HCT116 (cell line): Measurements from ENCODE around the gene ZEB1.

ENCODE experiments used
- EZH2 ChIP-seq: fragments of 200-600 bp; sonication (generic); IDR thresholded peaks from 2 replicates; pipeline ENCODE4 v1.6.1; 2017; ENCODE audit warnings: antibody characterized with exemption, mixed run types
- EZH2phosphoT487 ChIP-seq: fragments of 200-600 bp; IDR thresholded peaks from 2 replicates; pipeline ENCODE4 v1.6.1; 2018; ENCODE audit warnings: antibody characterized with exemption, borderline replicate concordance
- POLR2A ChIP-seq: IDR thresholded peaks from 2 replicates; pipeline ENCODE4 v1.7.0; 2011; ENCODE audit warnings: borderline replicate concordance; ENCODE audit not compliant: insufficient read depth, insufficient read length; ENCODE audit errors: extremely low read depth
- TF ChIP-seq, protein P1 (sequence below), 3 experiments: fragments of 200-600 bp in 1 of 3; sonication (generic) in 1 of 3; IDR thresholded peaks in 2 of 3; conservative IDR thresholded peaks in 1 of 3; 2 replicates each; pipeline ENCODE4 v1.5.1; 2012 to 2017; ENCODE audit warnings: low read depth in 2 of 3, low read length in 2 of 3, antibody characterized with exemption in 1 of 3, borderline replicate concordance in 1 of 3, control low read depth in 1 of 3, mild to moderate bottlenecking in 1 of 3, mixed read lengths in 1 of 3, mixed run types in 1 of 3, moderate library complexity in 1 of 3; ENCODE audit not compliant: insufficient read depth in 1 of 3
- TF ChIP-seq, protein P2 (sequence below): IDR thresholded peaks from 2 replicates; pipeline ENCODE4 v1.6.1; 2011; ENCODE audit warnings: mild to moderate bottlenecking, low read length, moderate library complexity; ENCODE audit not compliant: insufficient replicate concordance; ENCODE audit errors: extremely low read depth

DNA sequence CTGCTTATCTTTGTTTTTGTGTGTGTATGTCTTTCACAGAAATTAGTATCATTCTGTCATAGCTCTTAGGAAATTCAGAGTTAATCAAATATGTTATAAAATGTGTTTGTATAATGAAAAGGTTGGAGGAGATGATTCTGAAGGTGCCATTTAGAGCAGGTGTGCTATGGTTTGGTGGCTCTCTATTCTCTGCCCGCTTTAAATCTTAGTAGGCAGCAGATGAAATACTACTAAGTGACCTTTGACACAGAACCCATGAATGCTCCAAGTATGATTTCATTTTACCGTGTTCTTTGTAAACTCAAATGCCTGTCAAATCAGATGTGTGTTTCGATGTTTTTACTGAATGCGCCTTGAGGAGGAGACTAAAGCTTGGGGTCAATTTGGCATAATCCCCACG is 24.5 kb downstream of the ZEB1 start:
- TF ChIP-seq, protein P1, sequence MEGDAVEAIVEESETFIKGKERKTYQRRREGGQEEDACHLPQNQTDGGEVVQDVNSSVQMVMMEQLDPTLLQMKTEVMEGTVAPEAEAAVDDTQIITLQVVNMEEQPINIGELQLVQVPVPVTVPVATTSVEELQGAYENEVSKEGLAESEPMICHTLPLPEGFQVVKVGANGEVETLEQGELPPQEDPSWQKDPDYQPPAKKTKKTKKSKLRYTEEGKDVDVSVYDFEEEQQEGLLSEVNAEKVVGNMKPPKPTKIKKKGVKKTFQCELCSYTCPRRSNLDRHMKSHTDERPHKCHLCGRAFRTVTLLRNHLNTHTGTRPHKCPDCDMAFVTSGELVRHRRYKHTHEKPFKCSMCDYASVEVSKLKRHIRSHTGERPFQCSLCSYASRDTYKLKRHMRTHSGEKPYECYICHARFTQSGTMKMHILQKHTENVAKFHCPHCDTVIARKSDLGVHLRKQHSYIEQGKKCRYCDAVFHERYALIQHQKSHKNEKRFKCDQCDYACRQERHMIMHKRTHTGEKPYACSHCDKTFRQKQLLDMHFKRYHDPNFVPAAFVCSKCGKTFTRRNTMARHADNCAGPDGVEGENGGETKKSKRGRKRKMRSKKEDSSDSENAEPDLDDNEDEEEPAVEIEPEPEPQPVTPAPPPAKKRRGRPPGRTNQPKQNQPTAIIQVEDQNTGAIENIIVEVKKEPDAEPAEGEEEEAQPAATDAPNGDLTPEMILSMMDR (IDR thresholded peaks at IDR 0.05 in 2 of 3, conservative IDR thresholded peaks at IDR 0.05 in 1 of 3; ENCODE audit: borderline replicate concordance in 1 of 3, insufficient read depth in 1 of 3, low read depth in 2 of 3, low read length in 2 of 3): no peak
- TF ChIP-seq, protein P2, sequence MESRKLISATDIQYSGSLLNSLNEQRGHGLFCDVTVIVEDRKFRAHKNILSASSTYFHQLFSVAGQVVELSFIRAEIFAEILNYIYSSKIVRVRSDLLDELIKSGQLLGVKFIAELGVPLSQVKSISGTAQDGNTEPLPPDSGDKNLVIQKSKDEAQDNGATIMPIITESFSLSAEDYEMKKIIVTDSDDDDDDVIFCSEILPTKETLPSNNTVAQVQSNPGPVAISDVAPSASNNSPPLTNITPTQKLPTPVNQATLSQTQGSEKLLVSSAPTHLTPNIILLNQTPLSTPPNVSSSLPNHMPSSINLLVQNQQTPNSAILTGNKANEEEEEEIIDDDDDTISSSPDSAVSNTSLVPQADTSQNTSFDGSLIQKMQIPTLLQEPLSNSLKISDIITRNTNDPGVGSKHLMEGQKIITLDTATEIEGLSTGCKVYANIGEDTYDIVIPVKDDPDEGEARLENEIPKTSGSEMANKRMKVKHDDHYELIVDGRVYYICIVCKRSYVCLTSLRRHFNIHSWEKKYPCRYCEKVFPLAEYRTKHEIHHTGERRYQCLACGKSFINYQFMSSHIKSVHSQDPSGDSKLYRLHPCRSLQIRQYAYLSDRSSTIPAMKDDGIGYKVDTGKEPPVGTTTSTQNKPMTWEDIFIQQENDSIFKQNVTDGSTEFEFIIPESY: no peak
- TF ChIP-seq POLR2A (no peak), EZH2 (no peak), EZH2phosphoT487 (no peak)
